Measurements from ENCODE around the gene HPRT1.

The HPRT1 gene

GRCh38 chrX:134452596-134452995 lies 7.4 kb upstream of the HPRT1 start:
- DNase-seq: no peak
- H3K4me1 ChIP-seq: no peaks in the 10 kb centered on the region
- H3K36me3 ChIP-seq: no peaks in the 10 kb centered on the region
- H3K27me3 ChIP-seq: no peaks in the 10 kb centered on the region
- no peaks in the 10 kb centered on the region for H3K9me3 ChIP-seq
- TF ChIP-seq CTCF (IDR thresholded peaks at IDR 0.05; ENCODE audit: low read depth, low read length): no peak
- no peak overlapping the region for H3K4me3 ChIP-seq (ENCODE audit: low read depth, low read length)

DNA sequence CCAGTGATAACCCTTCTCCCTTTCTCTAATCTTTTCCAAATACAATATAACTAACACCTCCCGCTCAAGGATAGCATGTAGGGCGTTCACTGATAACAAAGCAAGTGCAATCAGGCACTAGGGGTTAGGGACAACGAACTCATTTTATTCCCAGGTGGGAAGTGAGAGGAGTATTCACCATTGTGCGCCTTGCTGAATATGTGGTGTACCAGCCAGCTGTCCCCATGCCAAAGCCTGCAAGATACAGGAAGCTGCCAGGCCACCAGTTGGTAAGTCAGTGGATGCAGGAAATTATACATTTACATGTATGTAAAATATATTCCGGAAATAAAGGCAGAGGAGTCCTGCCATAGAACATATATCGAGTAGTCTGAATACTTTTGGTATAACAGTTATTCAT lies 6.3 kb upstream of the HPRT1 start:
- no peaks in the 10 kb centered on the region for H3K27me3 ChIP-seq
- no peaks in the 10 kb centered on the region for H3K4me1 ChIP-seq
- no peak overlapping the region for H3K4me3 ChIP-seq (ENCODE audit: low read depth, low read length)
- no peaks in the 10 kb centered on the region for H3K9me3 ChIP-seq
- no peak for DNase-seq
- TF ChIP-seq CTCF (IDR thresholded peaks at IDR 0.05; ENCODE audit: low read depth, low read length): no peak
- H3K36me3 ChIP-seq: no peaks in the 10 kb centered on the region

DNA sequence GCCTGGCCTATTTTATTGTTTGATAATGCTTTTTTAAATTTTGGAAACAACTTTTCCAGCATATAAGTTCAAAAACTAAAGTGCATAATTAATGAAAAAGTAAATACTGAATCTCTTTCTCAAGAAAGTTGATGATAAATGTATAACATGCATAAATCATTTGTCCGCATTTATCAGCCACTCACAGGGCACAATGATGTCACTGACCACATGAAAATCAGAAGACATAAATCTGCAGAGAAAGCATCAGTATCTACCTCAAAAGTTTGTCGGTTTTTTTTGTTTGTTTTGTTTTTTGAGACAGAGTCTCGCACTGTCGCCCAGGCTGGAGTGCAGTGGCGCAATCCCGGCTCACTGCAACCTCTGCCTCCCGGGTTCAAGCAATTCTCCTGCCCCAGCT lies 5.5 kb upstream of the HPRT1 start:
- Histone ChIP-seq H3K4me1 (no peaks in the 10 kb centered on the region), H3K27me3 (no peaks in the 10 kb centered on the region), H3K4me3 (ENCODE audit: low read depth, low read length) (no peak overlapping the region), H3K36me3 (no peaks in the 10 kb centered on the region), H3K9me3 (no peaks in the 10 kb centered on the region)
- no peak for TF ChIP-seq CTCF (IDR thresholded peaks at IDR 0.05; ENCODE audit: low read depth, low read length)
- DNase-seq: no peak

GRCh38 chrX:134457708-134458107 lies 2.3 kb upstream of the HPRT1 start:
- H3K4me1 ChIP-seq: no peaks in the 10 kb centered on the region
- TF ChIP-seq CTCF (IDR thresholded peaks at IDR 0.05; ENCODE audit: low read depth, low read length): no peak
- no peak overlapping the region for H3K4me3 ChIP-seq (ENCODE audit: low read depth, low read length)
- DNase-seq: no peak
- no peaks in the 10 kb centered on the region for H3K27me3 ChIP-seq
- H3K9me3 ChIP-seq: no peaks in the 10 kb centered on the region
- no peaks in the 10 kb centered on the region for H3K36me3 ChIP-seq

DNA sequence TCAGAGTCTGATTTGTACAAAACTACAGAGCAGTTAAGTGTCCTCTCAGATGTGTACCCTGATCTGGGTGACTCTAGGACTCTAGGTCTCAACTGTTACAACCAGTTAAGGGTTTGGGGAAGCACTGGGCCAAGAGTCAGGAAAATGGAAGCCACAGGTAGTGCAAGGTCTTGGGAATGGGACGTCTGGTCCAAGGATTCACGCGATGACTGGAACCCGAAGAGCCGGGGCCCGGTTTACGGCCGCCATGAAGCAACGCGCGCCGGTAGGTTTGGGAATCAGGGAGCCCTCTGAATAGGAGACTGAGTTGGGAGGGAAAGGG lies 321 bp upstream of the HPRT1 start:
- TF ChIP-seq CTCF (IDR thresholded peaks at IDR 0.05; ENCODE audit: low read depth, low read length): no peak
- H3K4me1 ChIP-seq: no peaks in the 10 kb centered on the region
- no peak for DNase-seq
- no peaks in the 10 kb centered on the region for H3K27me3 ChIP-seq
- no peaks in the 10 kb centered on the region for H3K9me3 ChIP-seq
- H3K4me3 ChIP-seq (ENCODE audit: low read depth, low read length): peak overlapping the region; percentile 71
- no peaks in the 10 kb centered on the region for H3K36me3 ChIP-seq

DNA sequence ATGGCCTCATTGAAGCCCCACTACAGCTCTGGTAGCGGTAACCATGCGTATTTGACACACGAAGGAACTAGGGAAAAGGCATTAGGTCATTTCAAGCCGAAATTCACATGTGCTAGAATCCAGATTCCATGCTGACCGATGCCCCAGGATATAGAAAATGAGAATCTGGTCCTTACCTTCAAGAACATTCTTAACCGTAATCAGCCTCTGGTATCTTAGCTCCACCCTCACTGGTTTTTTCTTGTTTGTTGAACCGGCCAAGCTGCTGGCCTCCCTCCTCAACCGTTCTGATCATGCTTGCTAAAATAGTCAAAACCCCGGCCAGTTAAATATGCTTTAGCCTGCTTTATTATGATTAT lies 876 bp downstream of the HPRT1 start:
- Histone ChIP-seq H3K27me3 (no peaks in the 10 kb centered on the region), H3K4me1 (no peaks in the 10 kb centered on the region), H3K4me3 (ENCODE audit: low read depth, low read length) (peak overlapping the region; percentile 71), H3K9me3 (no peaks in the 10 kb centered on the region), H3K36me3 (no peaks in the 10 kb centered on the region)
- DNase-seq: peak; percentile 5
- TF ChIP-seq CTCF (IDR thresholded peaks at IDR 0.05; ENCODE audit: low read depth, low read length): no peak

All from BE2C (cell line).